NCI-H510A treated with DMSO at 0.1 percent for 48 hours (cell line): Measurements from ENCODE around the gene UCK1.

Source experiments
- DNase-seq: peaks from one replicate; lab custom pipeline; 2025; lab: John Stamatoyannopoulos, UW

The UCK1 gene

DNA sequence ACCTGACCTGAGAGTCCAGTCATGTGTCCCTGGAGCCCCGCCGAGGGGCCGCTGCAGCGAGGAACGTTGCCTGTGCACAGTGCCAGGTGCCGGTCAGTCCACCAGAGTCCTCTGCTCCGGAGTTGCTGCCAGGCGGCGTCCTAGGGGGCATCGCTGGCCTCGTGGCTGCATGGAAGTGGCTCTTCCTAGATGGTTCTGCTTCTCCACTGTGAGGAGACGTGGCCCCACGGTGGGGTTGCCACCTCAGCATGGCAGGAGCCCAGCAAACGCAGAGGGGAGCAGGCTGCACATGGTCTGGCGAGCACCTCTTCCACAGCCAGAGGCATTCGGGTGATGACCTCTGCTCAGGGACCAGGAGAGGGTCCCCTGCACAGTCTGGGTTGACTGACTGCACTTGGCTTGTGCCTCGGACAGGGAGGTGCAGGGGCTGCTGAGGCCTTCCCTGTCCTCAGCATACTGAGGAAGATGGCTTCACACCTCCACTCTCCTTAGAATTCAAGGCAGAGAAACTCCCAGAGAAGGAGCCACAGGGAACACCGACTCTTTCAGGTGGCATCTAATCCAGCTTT, 54.2 kb downstream of the UCK1 start:
- no peak for DNase-seq

DNA sequence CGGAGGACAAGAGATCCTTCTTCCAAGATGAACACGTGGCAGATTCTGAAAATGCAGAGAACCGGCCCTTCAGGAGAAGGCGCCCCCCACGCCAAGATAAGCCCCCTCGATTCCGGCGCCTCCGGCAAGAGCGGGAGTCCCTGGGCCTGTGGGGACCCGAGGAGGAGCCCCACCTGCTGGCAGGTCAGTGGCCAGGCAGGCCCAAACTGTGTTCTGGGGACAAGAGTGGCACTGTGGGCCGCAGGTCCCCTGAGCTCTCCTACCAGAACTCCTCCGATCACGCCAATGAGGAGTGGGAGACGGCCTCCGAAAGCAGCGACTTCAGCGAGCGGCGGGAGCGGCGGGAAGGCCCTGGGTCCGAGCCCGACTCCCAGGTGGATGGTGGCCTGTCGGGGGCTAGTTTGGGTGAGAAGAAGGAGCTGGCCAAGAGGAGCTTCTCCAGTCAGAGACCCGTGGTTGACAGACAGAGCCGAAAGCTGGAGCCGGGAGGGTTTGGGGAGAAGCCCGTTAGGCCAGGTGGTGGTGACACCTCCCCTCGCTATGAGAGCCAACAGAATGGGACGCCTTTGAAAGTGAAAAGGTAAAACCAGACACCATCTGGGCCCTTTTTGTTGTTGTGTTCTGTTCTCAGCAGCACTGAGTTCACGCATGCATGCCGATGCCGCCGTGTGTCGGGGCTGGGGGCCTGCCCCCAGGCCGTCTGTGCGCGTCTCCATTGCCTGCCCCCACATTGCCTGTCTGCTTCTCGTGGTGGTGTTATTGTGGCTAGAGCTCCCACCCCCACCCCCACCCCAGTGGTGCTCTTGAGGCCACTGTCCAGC, 54.9 kb downstream of the UCK1 start:
- DNase-seq = no peak

DNA sequence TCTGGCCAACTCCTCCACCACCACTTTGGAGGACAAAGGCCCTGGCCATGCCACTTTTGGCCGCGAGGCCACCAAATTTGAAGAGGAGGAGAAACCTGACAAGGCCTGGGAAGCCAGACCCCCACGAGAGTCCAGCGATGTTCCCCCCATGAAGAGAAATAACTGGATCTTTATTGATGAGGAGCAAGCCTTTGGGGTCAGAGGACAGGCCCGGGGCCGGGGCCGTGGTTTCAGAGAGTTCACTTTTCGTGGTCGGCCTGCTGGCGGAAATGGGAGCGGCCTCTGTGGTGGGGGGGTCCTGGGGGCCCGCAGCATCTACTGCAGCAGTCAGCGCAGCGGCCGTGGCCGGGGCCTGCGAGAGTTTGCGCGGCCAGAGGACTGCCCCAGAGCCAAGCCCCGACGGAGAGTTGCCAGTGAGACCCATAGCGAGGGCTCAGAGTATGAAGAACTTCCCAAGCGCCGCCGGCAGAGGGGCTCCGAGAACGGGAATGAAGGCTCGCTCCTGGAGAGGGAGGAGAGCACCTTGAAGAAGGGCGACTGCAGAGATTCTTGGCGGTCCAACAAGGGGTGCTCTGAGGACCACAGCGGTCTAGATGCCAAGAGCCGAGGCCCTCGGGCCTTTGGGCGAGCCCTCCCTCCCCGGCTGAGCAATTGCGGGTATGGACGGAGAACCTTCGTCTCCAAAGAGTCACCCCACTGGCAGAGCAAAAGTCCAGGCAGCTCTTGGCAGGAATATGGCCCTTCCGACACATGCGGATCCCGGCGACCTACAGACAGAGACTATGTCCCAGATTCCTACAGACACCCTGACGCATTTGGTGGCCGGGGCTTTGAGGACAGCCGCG, 55.7 kb downstream of the UCK1 start:
- DNase-seq = no peak

DNA sequence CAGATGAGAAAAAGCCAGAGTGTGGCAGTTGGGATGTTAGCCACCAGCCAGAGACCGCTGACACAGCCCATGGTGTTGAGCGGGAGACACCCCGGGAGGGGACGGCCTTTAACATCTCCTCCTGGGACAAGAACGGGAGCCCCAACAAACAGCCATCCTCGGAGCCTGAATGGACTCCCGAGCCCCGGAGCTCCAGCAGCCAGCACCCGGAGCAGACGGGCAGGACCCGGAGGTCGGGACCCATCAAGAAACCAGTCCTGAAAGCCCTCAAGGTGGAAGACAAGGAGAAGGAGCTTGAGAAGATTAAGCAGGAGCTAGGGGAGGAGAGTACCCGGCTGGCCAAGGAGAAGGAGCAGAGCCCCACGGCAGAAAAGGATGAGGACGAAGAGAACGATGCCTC, 56.4 kb downstream of the UCK1 start:
- DNase-seq = no peak

DNA sequence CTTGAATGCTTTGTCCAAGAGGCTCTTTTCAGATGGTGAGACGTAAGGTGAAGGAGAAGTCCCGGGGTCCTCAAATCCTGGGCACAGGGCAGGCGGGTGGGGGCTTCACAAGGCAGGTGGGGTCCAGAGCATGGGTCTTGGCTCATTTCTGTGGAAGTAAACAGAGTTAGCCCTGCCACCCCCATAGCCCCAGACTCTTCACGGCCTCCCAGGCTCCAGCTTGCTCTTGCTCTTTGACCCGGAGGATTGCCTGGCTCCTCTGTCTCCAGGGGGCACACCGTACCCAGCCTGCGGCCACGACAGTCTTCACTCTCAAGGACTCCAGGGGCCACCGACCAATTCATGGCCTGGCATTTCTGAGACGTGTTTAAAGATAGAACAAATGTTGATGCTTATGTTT, 57.2 kb downstream of the UCK1 start:
- no peak for DNase-seq
